DND-41 (cell line): ENCODE results near the gene PCF11.
A peak's percentile ranks its signal among the peaks of the same experiment; 100 is the strongest.

Experiments used
- ATAC-seq: fragments of 200-7000 bp; cut with Tn5 transposase; 3 replicates; pipeline ENCODE4 v1.9.1; 2021; ENCODE audit warnings: low read depth; ENCODE audit not compliant: insufficient read depth
- DNase-seq: peaks from one replicate; pipeline ENCODE4 v3.0.0-alpha.2; 2020
- H2AFZ ChIP-seq: 2 replicates; pipeline ENCODE4 v1.6.0; 2012; ENCODE audit warnings: low read depth, low read length
- H3K27ac ChIP-seq: 2 replicates; pipeline ENCODE4 v1.5.1; 2012; ENCODE audit warnings: low read length, inconsistent platforms
- H3K27me3 ChIP-seq: fragments of 200-600 bp; sonication (generic); 2 replicates; pipeline ENCODE4 v1.6.0; 2012; ENCODE audit warnings: low read length, mild to moderate bottlenecking, inconsistent platforms; ENCODE audit not compliant: insufficient read depth, poor library complexity
- H3K36me3 ChIP-seq: 2 replicates; pipeline ENCODE4 v1.5.1; 2012; ENCODE audit warnings: low read length, inconsistent platforms; ENCODE audit not compliant: insufficient read depth
- H3K4me1 ChIP-seq: 2 replicates; pipeline ENCODE4 v1.5.1; 2012; ENCODE audit warnings: mild to moderate bottlenecking, low read length; ENCODE audit not compliant: insufficient read depth
- H3K4me2 ChIP-seq: 2 replicates; pipeline ENCODE4 v1.6.0; 2012; ENCODE audit warnings: mild to moderate bottlenecking, moderate library complexity, low read length, inconsistent platforms; ENCODE audit not compliant: insufficient read depth
- H3K4me3 ChIP-seq, 2 experiments: fragments of 200-600 bp in 1 of 2; shearing (Covaris generic) in 1 of 2; 2 replicates each; pipeline ENCODE4 v1.5.1; 2012 to 2016; ENCODE audit warnings: inconsistent platforms in 2 of 2, low read length in 2 of 2, mild to moderate bottlenecking in 2 of 2, low read depth in 1 of 2, moderate library complexity in 1 of 2
- H3K79me2 ChIP-seq: 2 replicates; pipeline ENCODE4 v1.6.0; 2012; ENCODE audit warnings: low read length, inconsistent platforms; ENCODE audit not compliant: insufficient read depth
- H3K9ac ChIP-seq: 2 replicates; pipeline ENCODE4 v1.6.0; 2012; ENCODE audit warnings: low read depth, mild to moderate bottlenecking, inconsistent platforms, low read length, moderate library complexity
- H3K9me3 ChIP-seq: 2 replicates; pipeline ENCODE4 v1.5.1; 2012; ENCODE audit warnings: low read length, moderate library complexity, mild to moderate bottlenecking, inconsistent platforms; ENCODE audit not compliant: insufficient read depth, severe bottlenecking
- H4K20me1 ChIP-seq: 2 replicates; pipeline ENCODE4 v1.6.0; 2012; ENCODE audit warnings: low read length; ENCODE audit not compliant: insufficient read depth
- EZH2 ChIP-seq: IDR thresholded peaks from 3 replicates; pipeline ENCODE4 v1.6.1; 2012; ENCODE audit warnings: borderline replicate concordance, low read depth, mild to moderate bottlenecking, moderate library complexity, low read length, inconsistent platforms; ENCODE audit not compliant: severe bottlenecking
- TF ChIP-seq, protein P1 (sequence below): IDR thresholded peaks from 2 replicates; pipeline ENCODE4 v1.5.1; 2012; ENCODE audit warnings: borderline replicate concordance, low read length, moderate library complexity, mild to moderate bottlenecking; ENCODE audit not compliant: poor library complexity, severe bottlenecking; ENCODE audit errors: extremely low read depth

Gene PCF11

DNA sequence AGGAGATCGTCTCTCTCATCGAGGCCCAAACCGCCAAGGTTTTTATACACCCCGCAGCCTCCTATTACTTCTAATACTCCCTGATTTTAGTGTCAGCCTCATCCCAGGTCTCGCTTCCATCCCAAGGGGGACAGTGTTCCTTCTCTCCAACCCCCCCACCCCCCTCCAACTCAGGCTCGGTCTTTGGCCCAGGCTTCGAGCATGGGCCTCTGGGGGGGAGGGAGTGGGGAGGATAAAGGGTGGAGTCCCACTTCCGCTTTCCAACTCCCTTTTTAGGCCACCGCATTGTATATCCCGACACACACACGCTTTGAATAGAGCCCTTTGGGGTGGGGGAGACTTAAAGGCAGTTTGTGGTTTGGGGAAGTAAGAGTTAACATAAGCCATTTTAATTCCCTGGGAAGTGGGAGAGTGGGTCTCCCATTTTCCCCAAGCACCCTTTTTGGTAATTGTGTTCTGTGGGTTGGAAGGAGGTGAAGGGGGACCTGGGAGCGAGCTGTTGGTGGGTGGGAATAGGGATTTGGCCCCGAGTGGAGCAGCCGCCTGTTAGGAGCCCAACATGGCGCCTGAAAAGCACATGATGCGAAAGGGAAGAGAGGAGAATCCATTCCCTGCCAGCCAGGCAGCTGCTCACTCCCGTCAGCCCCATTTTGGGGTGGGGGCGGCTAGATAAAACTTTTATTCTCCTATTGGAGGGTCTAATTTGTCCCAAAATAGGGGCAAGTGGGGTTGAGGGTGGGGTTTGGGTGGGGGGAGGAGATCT, 844 bp downstream of the PCF11 start:
- DNase-seq (peak; percentile 66), ATAC-seq (peak; percentile 17)
- peak overlapping the region; percentile 80 for H3K4me2 ChIP-seq
- H3K4me1 ChIP-seq: peaks cover 48% of the 10 kb centered on the region
- peak overlapping the region; percentile 63 for H2AFZ ChIP-seq
- H3K4me3 ChIP-seq: peak overlapping the region; percentile 50 to 64
- peak overlapping the region; percentile 82 for H3K9ac ChIP-seq
- H3K9me3 ChIP-seq: no peaks in the 10 kb centered on the region
- peaks cover 53% of the 10 kb centered on the region for H3K36me3 ChIP-seq
- no peaks in the 10 kb centered on the region for H3K27me3 ChIP-seq
- H3K27ac ChIP-seq: peak overlapping the region; percentile 91
- peaks cover 42% of the 10 kb centered on the region for H4K20me1 ChIP-seq
- H3K79me2 ChIP-seq: peaks cover 58% of the 10 kb centered on the region
- TF ChIP-seq, protein P1, sequence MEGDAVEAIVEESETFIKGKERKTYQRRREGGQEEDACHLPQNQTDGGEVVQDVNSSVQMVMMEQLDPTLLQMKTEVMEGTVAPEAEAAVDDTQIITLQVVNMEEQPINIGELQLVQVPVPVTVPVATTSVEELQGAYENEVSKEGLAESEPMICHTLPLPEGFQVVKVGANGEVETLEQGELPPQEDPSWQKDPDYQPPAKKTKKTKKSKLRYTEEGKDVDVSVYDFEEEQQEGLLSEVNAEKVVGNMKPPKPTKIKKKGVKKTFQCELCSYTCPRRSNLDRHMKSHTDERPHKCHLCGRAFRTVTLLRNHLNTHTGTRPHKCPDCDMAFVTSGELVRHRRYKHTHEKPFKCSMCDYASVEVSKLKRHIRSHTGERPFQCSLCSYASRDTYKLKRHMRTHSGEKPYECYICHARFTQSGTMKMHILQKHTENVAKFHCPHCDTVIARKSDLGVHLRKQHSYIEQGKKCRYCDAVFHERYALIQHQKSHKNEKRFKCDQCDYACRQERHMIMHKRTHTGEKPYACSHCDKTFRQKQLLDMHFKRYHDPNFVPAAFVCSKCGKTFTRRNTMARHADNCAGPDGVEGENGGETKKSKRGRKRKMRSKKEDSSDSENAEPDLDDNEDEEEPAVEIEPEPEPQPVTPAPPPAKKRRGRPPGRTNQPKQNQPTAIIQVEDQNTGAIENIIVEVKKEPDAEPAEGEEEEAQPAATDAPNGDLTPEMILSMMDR: no peak
- no peak for TF ChIP-seq EZH2

DNA sequence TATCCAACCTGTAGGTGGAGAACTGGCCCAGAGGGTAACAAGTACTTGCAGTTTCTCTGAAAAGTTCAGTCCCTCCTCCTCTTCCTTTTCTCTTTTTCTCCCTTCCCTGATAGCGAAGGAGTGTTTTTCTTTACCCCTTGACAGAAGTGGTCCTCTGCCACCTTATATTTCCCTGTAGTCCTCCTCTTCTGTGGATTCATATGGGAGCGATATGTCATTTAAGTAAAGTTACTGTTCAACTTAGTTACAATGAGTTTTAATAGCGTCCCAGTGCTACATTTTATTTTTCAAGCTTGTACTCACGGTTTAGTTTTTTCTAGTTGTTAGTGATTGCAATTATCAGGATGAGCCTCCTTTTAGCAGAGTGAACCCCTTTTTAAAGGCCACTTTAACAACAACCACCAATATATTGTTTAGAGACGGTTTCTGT, 1.4 kb downstream of the PCF11 start:
- TF ChIP-seq EZH2: no peak
- TF ChIP-seq, protein P1: no peak
- Histone ChIP-seq H3K4me1 (peaks cover 48% of the 10 kb centered on the region), H3K27ac (peak overlapping the region; percentile 91), H3K79me2 (peaks cover 64% of the 10 kb centered on the region), H3K27me3 (no peaks in the 10 kb centered on the region), H3K4me2 (peak overlapping the region; percentile 80), H3K4me3 (peak overlapping the region; percentile 50 to 64), H3K36me3 (peaks cover 59% of the 10 kb centered on the region), H2AFZ (no peak overlapping the region), H3K9me3 (no peaks in the 10 kb centered on the region), H3K9ac (peak overlapping the region; percentile 82), H4K20me1 (peaks cover 42% of the 10 kb centered on the region)
- DNase-seq (no peak), ATAC-seq (no peak)

DNA sequence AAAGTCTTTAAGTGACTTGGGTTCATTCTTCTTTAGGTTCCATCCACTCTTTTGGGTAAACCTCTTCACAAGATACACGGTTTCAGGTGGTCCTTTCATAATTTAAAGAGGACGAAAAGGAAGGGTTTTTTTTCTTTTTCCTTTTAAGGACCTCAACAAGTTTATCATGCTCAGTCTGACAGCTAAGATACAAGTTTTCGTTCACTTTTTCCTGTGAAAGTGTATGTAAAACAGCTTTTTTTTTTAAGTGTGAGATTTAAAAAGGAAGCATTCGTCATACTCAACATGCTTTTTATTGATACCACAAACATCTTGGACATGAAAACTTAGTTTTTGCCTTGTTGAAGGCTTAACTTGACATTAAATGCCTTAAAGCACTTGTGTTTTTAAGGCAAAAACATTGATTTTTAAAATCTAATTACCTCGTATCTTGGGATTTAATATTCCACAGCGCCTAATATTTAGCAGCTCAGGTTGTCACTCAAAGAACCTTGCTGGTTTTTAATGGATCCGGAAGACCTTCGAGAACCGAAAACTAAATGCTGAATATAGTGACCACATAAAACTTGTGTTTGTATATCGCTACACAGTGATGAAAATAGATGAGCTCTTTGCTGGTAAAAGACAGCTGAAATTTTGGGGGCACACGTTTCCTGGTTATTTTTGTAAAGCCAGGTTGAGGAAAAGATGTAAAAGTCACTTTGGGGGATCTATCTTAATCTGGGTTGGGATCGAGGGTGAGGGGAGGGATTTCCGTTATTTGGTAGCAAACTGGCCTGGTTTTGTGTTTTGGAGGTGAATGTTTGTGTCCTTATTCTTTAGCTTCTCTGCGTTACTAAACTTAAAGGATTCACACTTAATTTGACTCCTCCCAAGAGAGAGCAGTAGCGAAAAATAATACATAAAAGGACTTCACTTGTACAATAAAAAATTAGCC, 2.3 kb downstream of the PCF11 start:
- peak overlapping the region; percentile 80 for H3K4me2 ChIP-seq
- peak overlapping the region; percentile 91; the same call in 1 of the 2 replicates for H3K27ac ChIP-seq
- DNase-seq (no peak), ATAC-seq (no peak)
- no peaks in the 10 kb centered on the region for H3K9me3 ChIP-seq
- TF ChIP-seq EZH2: no peak
- TF ChIP-seq, protein P1: no peak
- H2AFZ ChIP-seq: no peak overlapping the region
- peaks cover 73% of the 10 kb centered on the region for H3K79me2 ChIP-seq
- peaks cover 67% of the 10 kb centered on the region for H3K36me3 ChIP-seq
- peaks cover 42% of the 10 kb centered on the region for H4K20me1 ChIP-seq
- H3K4me1 ChIP-seq: peaks cover 50% of the 10 kb centered on the region
- peak overlapping the region; percentile 82 for H3K9ac ChIP-seq
- no peaks in the 10 kb centered on the region for H3K27me3 ChIP-seq
- H3K4me3 ChIP-seq: peak overlapping the region; percentile 50 to 64
